ENCODE data around the gene GALNT2. TPM values are rescaled to one million over a fixed set of nuclear protein-coding genes. Genes with fewer than 3 reads are reported as not detected.

Gene GALNT2
- total RNA-seq, 1 donor from 2014 or later, result 29.3 TPM

GRCh38 chr1:230286166-230286889 is 219.3 kb downstream of the GALNT2 start:
- intact Hi-C loops (cut with DNase I), result no loop called here
- DNase-seq (ENCODE audit: low spot score), result peak; percentile 47

GRCh38 chr1:230286890-230287269 is 219.8 kb downstream of the GALNT2 start:
- intact Hi-C loops (cut with DNase I), result no loop called here
- DNase-seq (ENCODE audit: low spot score), result peak; percentile 54

GRCh38 chr1:230287674-230288315 is 220.8 kb downstream of the GALNT2 start:
- intact Hi-C loops (cut with DNase I), result no loop called here
- peak; percentile 72 for DNase-seq (ENCODE audit: low spot score)

- peak; percentile 62 for DNase-seq (ENCODE audit: low spot score)
- intact Hi-C loops (cut with DNase I), result no loop called here
Observed at GRCh38 chr1:230288641-230289349, 221.8 kb downstream of the GALNT2 start.

- intact Hi-C loops (cut with DNase I), result no loop called here
- peak; percentile 65 for DNase-seq (ENCODE audit: low spot score)
Observed at GRCh38 chr1:230289350-230289644, 222.3 kb downstream of the GALNT2 start.

GRCh38 chr1:230291731-230292620 is 224.9 kb downstream of the GALNT2 start:
- intact Hi-C loops (cut with DNase I), result no loop called here
- peak; percentile 67 for DNase-seq (ENCODE audit: low spot score)

- intact Hi-C loops (cut with DNase I), result no loop called here
- DNase-seq (ENCODE audit: low spot score), result peak; percentile 47
Observed at GRCh38 chr1:230292689-230293389, 225.8 kb downstream of the GALNT2 start.

GRCh38 chr1:230293390-230293700 is 226.3 kb downstream of the GALNT2 start:
- intact Hi-C loops (cut with DNase I), result no loop called here
- peak; percentile 66 for DNase-seq (ENCODE audit: low spot score)

GRCh38 chr1:230295367-230295766 is 228.3 kb downstream of the GALNT2 start:
- intact Hi-C loops (cut with DNase I), result no loop called here

GRCh38 chr1:230299191-230300006 is 232.4 kb downstream of the GALNT2 start:
- intact Hi-C loops (cut with DNase I), result no loop called here
- peak; percentile 20 for DNase-seq (ENCODE audit: low spot score)

More at GRCh38 chr1:230295367-230295766, 228.3 kb downstream of the GALNT2 start:
- DNase-seq (ENCODE audit: low spot score), result no peak

GRCh38 chr1:230300322-230301301 is 233.6 kb downstream of the GALNT2 start:
- intact Hi-C loops (cut with DNase I), result no loop called here
- peak; percentile 41 for DNase-seq (ENCODE audit: low spot score)

GRCh38 chr1:230301322-230301721 is 234.3 kb downstream of the GALNT2 start:
- intact Hi-C loops (cut with DNase I), result no loop called here
- peak; percentile 73 for DNase-seq (ENCODE audit: low spot score)

- intact Hi-C loops (cut with DNase I), result no loop called here
- peak; percentile 14 for DNase-seq (ENCODE audit: low spot score)
Observed at GRCh38 chr1:230301822-230302221, 234.8 kb downstream of the GALNT2 start.

GRCh38 chr1:230303069-230303468 is 236.0 kb downstream of the GALNT2 start:
- intact Hi-C loops (cut with DNase I), result no loop called here
- no peak for DNase-seq (ENCODE audit: low spot score)

GRCh38 chr1:230303822-230304221 is 236.8 kb downstream of the GALNT2 start:
- peak; percentile 27 for DNase-seq (ENCODE audit: low spot score)
- intact Hi-C loops (cut with DNase I), result no loop called here

GRCh38 chr1:230306169-230306568 is 239.1 kb downstream of the GALNT2 start:
- DNase-seq (ENCODE audit: low spot score), result peak; percentile 10
- intact Hi-C loops (cut with DNase I), result loop anchor here (5.0 kb wide), 1 partner anchor 34 kb away; no protein-coding TSS in a partner anchor

GRCh38 chr1:230307213-230307612 is 240.2 kb downstream of the GALNT2 start:
- intact Hi-C loops (cut with DNase I), result loop anchor here (5.0 kb wide), 1 partner anchor 35 kb away; no protein-coding TSS in a partner anchor
- DNase-seq (ENCODE audit: low spot score), result no peak
